Measurements from ENCODE around the gene PSMD2.
"Not testable (repeated sequence)": the region's sequence is repeated elsewhere in the genome, so short reads cannot be mapped to it uniquely, and the experiment has no call there.

The PSMD2 gene

DNA sequence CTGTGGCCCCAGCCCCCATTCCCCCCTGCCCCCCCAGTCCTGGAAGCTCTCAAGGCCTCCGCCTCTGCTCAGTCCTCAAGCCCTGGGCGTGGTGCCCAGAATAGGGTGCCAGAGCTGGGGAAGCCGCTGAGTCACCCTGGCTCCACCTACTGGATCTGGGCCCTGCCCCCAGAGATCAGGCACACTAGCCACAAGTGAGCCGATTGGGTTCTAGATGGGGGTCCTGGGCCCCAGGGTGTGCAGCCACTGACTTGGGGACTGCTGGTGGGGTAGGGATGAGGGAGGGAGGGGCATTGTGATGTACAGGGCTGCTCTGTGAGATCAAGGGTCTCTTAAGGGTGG is 21.0 kb downstream of the PSMD2 start:
- DNase-seq: peak; percentile 29

- no peak for DNase-seq
These were observed 22.6 kb downstream of the PSMD2 start for GRCh38 chr3:184321666-184322065.

DNA sequence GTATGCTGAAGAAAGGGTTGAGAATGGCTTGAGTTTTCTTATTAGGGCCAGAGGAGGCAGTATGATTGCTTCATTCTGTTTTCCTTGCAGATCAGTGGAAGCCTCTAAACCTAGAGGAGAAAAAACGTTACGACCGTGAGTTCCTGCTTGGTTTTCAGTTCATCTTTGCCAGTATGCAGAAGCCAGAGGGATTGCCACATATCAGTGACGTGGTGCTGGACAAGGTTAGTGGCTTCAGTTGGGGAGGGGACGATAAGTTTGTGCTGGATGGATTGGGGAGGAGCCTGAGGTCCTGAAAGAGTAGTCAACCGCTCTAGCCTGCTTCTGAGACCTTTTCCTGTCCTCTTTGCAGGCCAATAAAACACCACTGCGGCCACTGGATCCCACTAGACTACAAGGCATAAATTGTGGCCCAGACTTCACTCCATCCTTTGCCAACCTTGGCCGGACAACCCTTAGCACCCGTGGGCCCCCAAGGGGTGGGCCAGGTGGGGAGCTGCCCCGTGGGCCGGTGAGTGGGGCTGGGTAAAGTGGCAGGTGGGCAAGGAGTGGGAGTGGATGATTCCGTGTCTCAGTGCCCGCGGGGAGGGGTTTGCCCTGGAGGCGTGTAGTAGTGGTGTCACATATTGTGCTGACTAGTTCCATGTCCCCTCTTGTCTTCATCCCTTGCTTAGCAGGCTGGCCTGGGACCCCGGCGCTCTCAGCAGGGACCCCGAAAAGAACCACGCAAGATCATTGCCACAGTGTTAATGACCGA is 23.9 kb downstream of the PSMD2 start:
- DNase-seq: no peak

DNA sequence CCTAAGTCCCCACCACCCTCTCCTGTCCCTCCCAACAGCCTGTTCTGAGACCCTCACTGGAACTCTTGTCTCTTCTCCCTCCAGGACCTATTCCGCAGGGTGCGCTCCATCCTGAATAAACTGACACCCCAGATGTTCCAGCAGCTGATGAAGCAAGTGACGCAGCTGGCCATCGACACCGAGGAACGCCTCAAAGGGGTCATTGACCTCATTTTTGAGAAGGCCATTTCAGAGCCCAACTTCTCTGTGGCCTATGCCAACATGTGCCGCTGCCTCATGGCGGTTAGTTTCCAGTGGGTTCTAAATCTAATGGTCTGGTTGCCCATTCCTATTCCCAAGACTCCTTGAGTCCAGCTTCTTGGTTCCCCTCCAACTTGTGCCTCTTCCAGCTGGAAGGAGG is 24.7 kb downstream of the PSMD2 start:
- DNase-seq: no peak

- DNase-seq: no peak
These were observed 26.2 kb downstream of the PSMD2 start for GRCh38 chr3:184325269-184325668.

GRCh38 chr3:184325715-184326369 is 26.8 kb downstream of the PSMD2 start:
- no peak for DNase-seq

DNA sequence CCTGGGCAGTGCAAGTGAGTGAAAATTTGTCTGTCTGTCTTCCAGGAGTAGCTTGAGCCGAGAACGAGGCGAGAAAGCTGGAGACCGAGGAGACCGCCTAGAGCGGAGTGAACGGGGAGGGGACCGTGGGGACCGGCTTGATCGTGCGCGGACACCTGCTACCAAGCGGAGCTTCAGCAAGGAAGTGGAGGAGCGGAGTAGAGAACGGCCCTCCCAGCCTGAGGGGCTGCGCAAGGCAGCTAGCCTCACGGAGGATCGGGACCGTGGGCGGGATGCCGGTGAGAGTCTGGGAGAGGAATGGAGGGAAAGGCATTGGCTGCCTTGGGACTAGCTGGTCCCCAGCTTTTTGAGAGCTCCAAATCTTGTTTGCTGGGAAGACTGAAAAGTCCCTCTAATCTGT is 28.1 kb downstream of the PSMD2 start:
- no peak for DNase-seq

GRCh38 chr3:184328516-184328915 is 29.5 kb downstream of the PSMD2 start:
- no peak for DNase-seq

DNA sequence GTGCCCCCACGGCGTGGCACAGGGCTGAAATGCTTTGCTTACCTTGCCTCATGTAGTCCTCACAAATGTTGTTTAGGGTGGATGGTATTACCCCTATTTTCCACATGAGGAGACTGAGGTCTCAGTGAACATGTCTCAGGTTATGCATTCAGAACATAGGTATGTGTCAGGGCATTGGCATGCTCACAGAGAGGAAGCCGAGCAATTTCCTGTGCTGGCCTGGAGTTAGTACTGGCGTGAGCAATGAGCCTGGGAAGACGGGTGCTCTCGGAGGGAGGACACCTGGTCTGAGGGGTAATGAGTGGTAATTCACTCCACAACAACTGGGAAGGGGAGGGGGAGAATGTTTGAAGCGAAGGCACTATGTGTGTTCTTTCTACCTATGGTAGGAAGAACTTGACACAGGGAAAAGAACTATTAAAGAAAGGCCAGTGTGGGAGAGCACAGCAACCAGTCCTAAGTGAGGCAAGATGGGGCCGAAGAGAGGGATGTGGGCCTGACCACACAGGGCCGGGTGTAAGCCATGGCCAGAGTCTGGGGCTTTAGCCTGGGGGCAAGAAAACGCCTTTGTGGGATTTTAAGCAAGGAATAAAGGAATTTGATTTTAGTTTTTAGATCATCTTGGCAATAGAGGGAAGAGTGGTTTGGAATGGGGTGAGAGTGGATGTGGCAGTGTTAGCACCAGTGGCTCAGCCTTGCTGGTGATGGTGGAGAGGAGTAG is 33.5 kb downstream of the PSMD2 start:
- no peak for DNase-seq

DNA sequence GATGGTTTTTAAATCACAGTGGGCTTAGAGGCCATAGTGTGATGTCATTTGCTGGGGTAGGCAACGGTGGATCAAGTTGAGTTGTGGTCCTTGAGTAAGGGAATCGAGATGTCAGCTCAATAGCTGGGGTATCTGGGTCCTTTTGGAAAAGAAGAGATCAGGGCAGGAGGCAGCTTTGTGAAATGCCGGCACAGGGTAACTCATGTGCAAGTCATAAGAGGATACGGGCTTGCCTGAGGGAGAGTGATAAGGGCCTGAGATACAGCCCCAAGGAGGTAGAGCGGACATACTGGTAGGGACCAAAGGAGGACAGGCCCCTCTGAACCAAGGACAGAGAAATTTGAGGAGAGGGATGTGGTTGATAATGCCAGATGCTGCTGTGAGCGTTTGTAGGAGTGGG is 34.1 kb downstream of the PSMD2 start:
- DNase-seq: no peak

DNA sequence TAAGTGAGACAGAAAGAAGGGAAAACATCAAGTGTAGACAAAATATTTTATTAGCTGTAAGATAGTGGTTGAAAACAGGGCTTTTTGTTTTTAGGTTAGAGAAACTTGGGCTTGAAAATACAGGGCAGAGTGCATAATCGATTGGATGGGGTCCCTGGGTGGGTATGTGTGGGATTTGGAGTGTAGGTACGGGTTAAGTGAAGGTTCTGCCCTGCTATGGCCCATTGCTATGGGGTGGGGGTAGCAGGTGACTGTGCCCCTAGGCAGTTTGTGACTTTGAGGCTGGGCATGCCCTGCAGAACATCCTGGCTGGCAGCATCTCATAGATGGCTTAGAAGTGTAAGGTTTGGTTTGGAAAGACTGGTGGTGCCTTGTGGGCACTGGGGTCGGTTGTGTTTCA is 34.7 kb downstream of the PSMD2 start:
- no peak for DNase-seq

DNA sequence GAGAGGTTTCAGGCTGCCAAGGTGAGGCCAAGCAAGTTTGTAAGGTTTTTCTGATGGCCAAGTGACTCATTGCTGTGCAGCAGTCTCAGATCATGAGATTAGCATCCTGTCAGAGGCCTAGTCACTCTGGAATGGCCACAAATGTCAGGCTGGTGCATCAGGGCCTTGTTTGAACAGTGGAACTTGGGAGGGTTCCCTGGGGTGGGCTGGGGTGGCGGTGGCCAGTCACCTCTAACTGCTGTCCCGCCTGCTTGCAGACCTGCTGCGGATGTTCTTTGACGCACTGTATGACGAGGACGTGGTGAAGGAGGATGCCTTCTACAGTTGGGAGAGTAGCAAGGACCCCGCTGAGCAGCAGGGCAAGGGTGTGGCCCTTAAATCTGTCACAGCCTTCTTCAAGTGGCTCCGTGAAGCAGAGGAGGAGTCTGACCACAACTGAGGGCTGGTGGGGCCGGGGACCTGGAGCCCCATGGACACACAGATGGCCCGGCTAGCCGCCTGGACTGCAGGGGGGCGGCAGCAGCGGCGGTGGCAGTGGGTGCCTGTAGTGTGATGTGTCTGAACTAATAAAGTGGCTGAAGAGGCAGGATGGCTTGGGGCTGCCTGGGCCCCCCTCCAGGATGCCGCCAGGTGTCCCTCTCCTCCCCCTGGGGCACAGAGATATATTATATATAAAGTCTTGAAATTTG is 35.6 kb downstream of the PSMD2 start:
- peak; percentile 50 for DNase-seq

DNA sequence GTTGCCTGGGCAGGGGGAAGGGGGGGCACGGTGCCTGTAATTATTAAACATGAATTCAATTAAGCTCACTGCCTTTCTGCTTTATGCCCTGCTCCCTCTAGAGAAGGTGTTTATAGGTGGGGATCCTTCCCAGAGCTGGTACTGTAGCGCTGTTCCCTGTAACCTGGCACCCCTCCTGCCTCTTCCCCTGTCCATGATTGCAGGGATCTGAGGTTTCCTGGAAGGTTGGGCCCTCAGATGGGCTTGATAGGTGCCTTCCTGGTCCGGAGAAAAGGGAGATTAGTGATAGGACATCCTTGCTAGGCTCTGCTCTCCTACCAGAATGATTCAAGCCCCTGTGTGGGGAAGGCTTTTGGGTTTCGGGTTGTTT is 36.2 kb downstream of the PSMD2 start:
- DNase-seq: no peak

DNA sequence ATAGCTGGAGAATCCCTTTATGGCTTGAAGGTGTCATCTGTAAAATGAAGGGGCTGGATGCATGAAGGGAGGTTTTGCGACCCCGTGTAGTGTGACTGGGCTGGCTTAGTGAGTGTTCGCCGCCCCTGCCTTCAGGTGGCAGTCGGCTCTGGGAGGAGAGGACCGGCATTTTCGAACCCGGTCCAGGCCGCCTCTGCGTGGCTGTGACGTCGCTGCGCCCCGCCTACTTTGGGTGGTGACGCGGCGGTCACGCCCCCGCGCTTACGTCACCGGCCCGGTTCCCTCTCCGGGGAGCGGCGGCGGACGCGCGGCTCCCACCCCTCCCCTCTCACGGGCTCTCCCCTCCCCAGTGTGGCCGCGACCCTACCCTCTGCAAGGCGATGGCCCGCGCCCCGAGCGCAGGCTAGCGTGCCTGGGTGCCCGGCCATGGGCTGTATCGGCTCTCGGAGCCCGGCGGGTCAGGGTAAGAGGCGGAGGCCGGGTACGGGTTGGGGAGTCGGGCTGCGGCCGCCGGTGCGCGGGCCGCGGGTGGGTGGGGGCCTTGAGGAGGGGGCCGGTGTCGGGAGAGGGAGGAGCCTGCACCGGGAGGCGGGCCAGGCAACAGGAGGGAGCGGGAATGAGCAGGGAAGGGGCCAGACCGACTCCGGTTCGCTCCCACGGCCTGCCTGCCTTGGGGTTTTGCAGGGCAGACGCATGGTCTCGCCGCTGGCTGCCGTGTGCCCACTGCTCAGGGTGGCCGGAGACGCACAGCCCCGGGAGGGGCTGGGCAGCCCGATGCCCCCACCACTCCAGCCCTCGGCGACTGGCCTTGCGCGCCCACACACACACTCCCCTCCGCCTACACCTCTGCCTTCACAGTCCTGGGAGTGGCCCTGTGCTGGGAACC is 36.9 kb downstream of the PSMD2 start:
- DNase-seq: peak; percentile 92

GRCh38 chr3:184336547-184337398 is 37.7 kb downstream of the PSMD2 start:
- no peak for DNase-seq

GRCh38 chr3:184337399-184337714 is 38.3 kb downstream of the PSMD2 start, which contains the start of gene FAM131A:
TSS of gene FAM131A (plus strand) at chr3:184337600. CDS start at chr3:184337631, 31 bp downstream.
- no peak for DNase-seq

DNA sequence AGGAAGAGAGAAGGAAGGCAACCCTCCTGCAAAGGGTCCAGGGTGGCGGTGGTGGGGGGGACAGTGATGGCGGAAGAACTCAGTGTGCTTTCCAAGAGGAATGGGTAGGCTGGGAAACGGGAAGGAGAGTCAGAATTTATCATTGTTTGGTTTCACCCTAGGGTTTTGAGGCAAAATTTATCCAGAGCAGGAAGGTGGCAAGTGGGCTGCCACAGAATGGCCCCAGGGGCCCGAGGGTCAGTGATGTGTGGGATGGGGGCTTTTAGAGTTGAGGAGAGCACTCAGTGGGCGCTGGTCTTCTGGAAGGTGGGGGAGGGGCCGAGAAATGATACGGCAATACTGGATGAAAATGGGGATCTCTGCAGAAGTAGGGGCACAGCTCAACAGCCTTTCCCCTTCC is 38.9 kb downstream of the PSMD2 start:
- DNase-seq: no peak

DNA sequence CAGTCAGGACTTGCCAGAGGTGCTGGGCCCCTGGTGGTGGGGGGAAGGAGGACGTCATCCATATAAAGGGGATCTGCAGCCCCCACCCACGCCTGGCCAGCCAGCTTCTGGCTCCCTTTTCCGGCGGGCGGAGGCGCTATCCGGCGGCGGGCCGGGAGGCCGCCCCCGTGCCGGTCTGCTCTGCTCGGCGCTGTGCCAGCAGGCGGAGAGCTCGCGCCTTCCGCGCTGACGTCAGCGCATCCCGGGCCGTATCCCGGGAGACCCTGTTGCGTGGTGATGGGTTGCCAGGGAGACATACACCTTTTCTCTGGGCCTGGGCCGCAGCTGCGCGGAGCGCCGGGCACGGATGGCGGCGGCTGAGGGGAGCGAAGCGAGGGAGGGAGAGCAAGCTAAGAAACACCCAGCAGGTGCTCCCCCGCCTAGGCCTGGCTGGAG is 39.5 kb downstream of the PSMD2 start:
- DNase-seq: peak; percentile 42

DNA sequence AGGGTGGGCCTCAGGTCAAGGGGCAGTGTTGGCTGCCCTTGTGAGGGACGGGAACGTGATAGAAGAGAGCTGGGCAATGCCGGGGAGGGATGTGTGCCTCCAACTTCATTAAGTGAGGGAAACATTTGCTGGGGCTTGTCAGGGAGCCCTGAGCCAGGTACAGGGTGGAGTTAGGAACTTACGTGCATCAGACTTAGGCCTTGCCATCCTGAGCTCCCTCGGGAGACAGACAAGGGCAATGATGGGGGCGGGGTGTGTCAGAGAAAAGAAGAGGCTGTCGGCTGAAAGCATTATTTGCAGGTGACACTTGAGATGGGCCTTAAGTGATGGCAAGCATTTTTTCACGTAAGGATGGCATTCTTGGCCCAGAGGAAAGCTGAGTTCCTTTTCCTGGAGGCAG is 40.0 kb downstream of the PSMD2 start:
- DNase-seq: no peak

GRCh38 chr3:184339451-184340135 is 40.6 kb downstream of the PSMD2 start:
- not testable (repeated sequence) for DNase-seq

DNA sequence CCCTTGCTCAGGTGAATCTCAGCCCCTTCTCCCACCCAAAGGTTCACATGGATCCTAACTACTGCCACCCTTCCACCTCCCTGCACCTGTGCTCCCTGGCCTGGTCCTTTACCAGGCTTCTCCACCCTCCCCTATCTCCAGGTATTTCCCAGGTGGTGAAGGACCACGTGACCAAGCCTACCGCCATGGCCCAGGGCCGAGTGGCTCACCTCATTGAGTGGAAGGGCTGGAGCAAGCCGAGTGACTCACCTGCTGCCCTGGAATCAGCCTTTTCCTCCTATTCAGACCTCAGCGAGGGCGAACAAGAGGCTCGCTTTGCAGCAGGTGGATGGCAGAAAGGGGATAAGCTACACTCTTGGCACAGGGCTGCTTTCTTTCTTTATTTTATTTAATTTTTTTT is 42.9 kb downstream of the PSMD2 start:
- no peak for DNase-seq

All from CD4-positive, alpha-beta T cell treated with Interleukin-12 subunit alpha and Interleukin-12 subunit beta, for 1 hour (primary cell).